CD8-positive, alpha-beta memory T cell (primary cell): ENCODE results near the gene SPTLC1. TPM values are rescaled to one million over a fixed set of nuclear protein-coding genes. Genes with fewer than 3 reads are reported as not detected.
A peak's percentile ranks its signal among the peaks of the same experiment; 100 is the strongest.
"Not testable (repeated sequence)": the region's sequence is repeated elsewhere in the genome, so short reads cannot be mapped to it uniquely, and the experiment has no call there.

ENCODE experiments used
- CTCF ChIA-PET: fragments of 350-600 bp; sonication (Branson Sonifier 250); formaldehyde crosslinking; loops from one replicate; lab custom pipeline; 2021; ENCODE audit warnings: antibody characterized with exemption; lab: Charles Lee
- POLR2A ChIA-PET: fragments of 350-600 bp; sonication (Branson Sonifier 250); formaldehyde crosslinking; loops from one replicate; lab custom pipeline; 2021; ENCODE audit warnings: antibody characterized with exemption; lab: Charles Lee
- DNase-seq, 5 donors: peaks; one replicate each; pipeline versions ENCODE4 v3.0.0 to v3.0.0-alpha.2; 2020 to 2022; ENCODE audit warnings: mixed read lengths in 1 of 5
- H3K27ac ChIP-seq: one replicate; pipeline ENCODE4 v1.7.0; 2013; ENCODE audit warnings: low read depth, mild to moderate bottlenecking, low read length, moderate library complexity
- H3K27me3 ChIP-seq: 2 replicates; pipeline ENCODE4 v1.7.0; 2013; ENCODE audit warnings: low read length, mild to moderate bottlenecking; ENCODE audit not compliant: insufficient read depth, poor library complexity, severe bottlenecking
- H3K36me3 ChIP-seq: 2 replicates; pipeline ENCODE4 v1.7.0; 2013; ENCODE audit warnings: mild to moderate bottlenecking, low read length, moderate library complexity; ENCODE audit not compliant: insufficient read depth
- H3K4me1 ChIP-seq: 2 replicates; pipeline ENCODE4 v1.7.0; 2013; ENCODE audit warnings: mild to moderate bottlenecking, low read length, moderate library complexity; ENCODE audit not compliant: insufficient read depth
- H3K4me3 ChIP-seq: 2 replicates; pipeline ENCODE4 v1.7.0; 2013; ENCODE audit warnings: mild to moderate bottlenecking, low read length
- H3K9me3 ChIP-seq: 2 replicates; pipeline ENCODE4 v1.7.0; 2013; ENCODE audit warnings: mild to moderate bottlenecking, low read length
- H3K27ac Mint-ChIP-seq, 8 donors: one replicate each; pipeline ENCODE4 v1.8.0; 2020 to 2021; ENCODE audit warnings: mixed read lengths in 8 of 8, mild to moderate bottlenecking in 6 of 8, inconsistent platforms in 3 of 8, moderate library complexity in 3 of 8
- H3K27me3 Mint-ChIP-seq, 2 donors: one replicate each; pipeline ENCODE4 v1.8.0; 2020 to 2021; ENCODE audit warnings: mixed read lengths in 2 of 2, mild to moderate bottlenecking in 1 of 2, moderate library complexity in 1 of 2
- H3K36me3 Mint-ChIP-seq, 3 donors: one replicate each; pipeline ENCODE4 v1.8.0; 2020 to 2021; ENCODE audit warnings: mixed read lengths in 3 of 3, inconsistent platforms in 1 of 3, mild to moderate bottlenecking in 1 of 3
- H3K4me1 Mint-ChIP-seq, 3 donors: one replicate each; pipeline ENCODE4 v1.8.0; 2020 to 2021; ENCODE audit warnings: mixed read lengths in 3 of 3, inconsistent platforms in 1 of 3, mild to moderate bottlenecking in 1 of 3
- H3K4me3 Mint-ChIP-seq, 7 donors: one replicate each; pipeline ENCODE4 v1.8.0; 2020 to 2021; ENCODE audit warnings: mixed read lengths in 7 of 7, mild to moderate bottlenecking in 6 of 7, moderate library complexity in 4 of 7, inconsistent platforms in 2 of 7
- H3K9me3 Mint-ChIP-seq, 5 donors: one replicate each; pipeline ENCODE4 v1.8.0; 2020 to 2022; ENCODE audit warnings: mixed read lengths in 5 of 5, mild to moderate bottlenecking in 3 of 5, moderate library complexity in 2 of 5, inconsistent platforms in 1 of 5
- polyA plus RNA-seq: library from polyadenylated mRNA; unstranded; fragments of 300-500 nt; fragmentation: Illumina TruSeq; gene quantifications from one replicate; pipeline ENCODE4 v1.2.3, GENCODE V29; 2021
- total RNA-seq, 2 experiments: library from RNA; stranded (reverse); gene quantifications; one replicate each; pipeline ENCODE4 v1.2.3, GENCODE V29; 2021

The SPTLC1 gene
- total RNA-seq (10 to 100 TPM; 60.7 to 64.0 TPM), polyA plus RNA-seq (38.8 TPM)

DNA sequence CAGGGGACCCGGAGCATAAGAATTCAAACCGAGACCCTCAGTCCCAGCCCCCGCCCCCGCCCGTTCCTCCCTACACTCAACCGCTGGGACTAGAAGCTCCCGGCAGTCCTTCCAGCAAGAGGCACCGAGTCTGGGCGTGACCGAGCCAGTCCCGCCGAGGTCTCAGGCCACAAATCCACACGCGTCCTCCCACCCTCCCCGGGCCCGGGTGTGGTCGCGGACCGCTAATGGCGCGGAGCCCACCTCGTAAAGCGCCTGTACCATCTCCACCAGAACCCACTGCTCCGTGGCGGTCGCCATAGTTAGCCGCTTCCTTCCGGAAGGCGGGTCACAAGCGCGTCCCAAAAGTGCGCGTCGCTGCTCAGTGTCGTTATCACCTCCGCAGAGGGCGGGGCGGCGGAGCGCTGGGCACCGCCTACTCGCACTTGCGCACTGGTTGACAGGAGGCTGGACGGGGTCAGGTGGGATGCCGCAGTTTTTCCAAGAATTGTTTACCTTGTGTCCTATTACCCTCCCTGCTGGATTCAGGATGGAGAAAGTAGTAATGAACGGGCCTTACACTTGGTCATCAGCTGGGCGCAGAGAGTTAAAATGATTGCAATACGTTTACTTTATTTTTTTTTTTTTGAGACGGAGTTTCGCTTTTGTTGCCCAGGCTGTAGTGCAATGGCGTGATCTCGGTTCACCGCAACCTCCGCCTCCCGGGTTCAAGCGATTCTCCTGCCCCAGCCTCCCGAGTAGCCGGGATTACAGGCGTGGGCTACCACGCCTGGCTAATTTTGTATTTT, at the start of gene SPTLC1:
Gene SPTLC1, minus strand, starts transcription at position 343 of the 788 bp plus-strand sequence. Its CDS starts 43 bp downstream, at position 300.
- DNase-seq = peak; percentile 92 to 95 (median 93)
- no peaks in the 10 kb centered on the region for H3K27me3 ChIP-seq
- H3K9me3 Mint-ChIP-seq = no peaks in the 10 kb centered on the region
- peaks cover under 1% of the 10 kb centered on the region for H3K36me3 ChIP-seq
- no peaks in the 10 kb centered on the region for H3K9me3 ChIP-seq
- ChIA-PET CTCF (interaction anchor here (1.4 kb wide), 1 partner anchor 554 kb away, joined by 3 read pairs; the partner anchor contains the start of gene IPPK), POLR2A (interaction anchor here (0.6 to 1.5 kb wide), 3 partner anchors 42 to 711 kb away, joined by 4 to 7 read pairs (median 5); partner anchors contain the start of genes CENPP and NOL8)
- H3K36me3 Mint-ChIP-seq = peaks cover 0 to 34% (median 8%) of the 10 kb centered on the region in 3 donors
- H3K27ac Mint-ChIP-seq = peak within 1 kb of the TSS; percentile 93 to 100 (median 100)
- peak within 1 kb of the TSS; percentile 91 for H3K27ac ChIP-seq
- peaks cover 10% of the 10 kb centered on the region for H3K4me1 ChIP-seq
- peak within 1 kb of the TSS; percentile 94 to 100 (median 97) for H3K4me3 Mint-ChIP-seq
- H3K4me1 Mint-ChIP-seq = peaks cover 35 to 52% (median 51%) of the 10 kb centered on the region in 3 donors
- H3K27me3 Mint-ChIP-seq = no peaks in the 10 kb centered on the region
- H3K4me3 ChIP-seq = peak within 1 kb of the TSS; percentile 75

- CTCF ChIA-PET = no interaction called here
- POLR2A ChIA-PET = no interaction called here
Measured at GRCh38 chr9:92164975-92165374, 49.8 kb upstream of the SPTLC1 start.

DNA sequence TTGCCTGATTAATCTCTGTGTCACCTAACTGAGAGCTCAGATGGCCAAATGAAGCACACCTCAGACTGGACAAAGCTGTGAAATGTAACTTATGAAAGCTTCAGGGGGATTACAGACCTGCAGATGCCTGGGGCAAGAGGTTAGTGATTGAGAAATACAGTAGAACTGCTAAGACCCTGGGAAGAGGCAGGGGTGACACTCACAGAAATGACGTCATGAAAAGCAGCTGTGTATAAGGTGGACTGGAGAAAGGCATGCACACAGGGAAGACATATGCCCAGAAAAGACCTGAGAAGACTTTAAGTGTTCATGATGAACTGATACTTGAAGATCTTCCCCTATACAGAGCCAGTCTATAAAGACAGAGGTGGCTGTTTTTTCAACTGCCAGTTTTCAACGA, 49.3 kb upstream of the SPTLC1 start:
- peaks cover 0 to 17% (median 4%) of the 10 kb centered on the region in 3 donors for H3K36me3 Mint-ChIP-seq
- H3K4me1 ChIP-seq = no peaks in the 10 kb centered on the region
- H3K27ac Mint-ChIP-seq = no peak overlapping the region
- H3K27ac ChIP-seq = no peak overlapping the region
- CTCF ChIA-PET = no interaction called here
- no peaks in the 10 kb centered on the region for H3K9me3 ChIP-seq
- H3K27me3 ChIP-seq = no peaks in the 10 kb centered on the region
- DNase-seq = no peak
- H3K4me1 Mint-ChIP-seq = no peaks in the 10 kb centered on the region
- peaks cover 16 to 19% (median 18%) of the 10 kb centered on the region in 5 donors for H3K9me3 Mint-ChIP-seq
- POLR2A ChIA-PET = no interaction called here
- peaks cover 19 to 41% of the 10 kb centered on the region in 2 donors for H3K27me3 Mint-ChIP-seq
- H3K4me3 ChIP-seq = no peak overlapping the region
- no peaks in the 10 kb centered on the region for H3K36me3 ChIP-seq
- H3K4me3 Mint-ChIP-seq = no peak overlapping the region

More at GRCh38 chr9:92164975-92165374, 49.8 kb upstream of the SPTLC1 start:
- Mint-ChIP-seq H3K36me3 (peaks cover 0 to 17% (median 4%) of the 10 kb centered on the region in 3 donors), H3K4me1 (no peaks in the 10 kb centered on the region), H3K27me3 (peaks cover 18 to 41% of the 10 kb centered on the region in 2 donors), H3K4me3 (no peak overlapping the region), H3K9me3 (peaks cover 16 to 19% (median 18%) of the 10 kb centered on the region in 5 donors), H3K27ac (no peak overlapping the region)
- no peaks in the 10 kb centered on the region for H3K4me1 ChIP-seq
- no peaks in the 10 kb centered on the region for H3K27me3 ChIP-seq
- H3K27ac ChIP-seq = no peak overlapping the region
- no peak overlapping the region for H3K4me3 ChIP-seq
- no peak for DNase-seq
- no peaks in the 10 kb centered on the region for H3K9me3 ChIP-seq
- no peaks in the 10 kb centered on the region for H3K36me3 ChIP-seq

DNA sequence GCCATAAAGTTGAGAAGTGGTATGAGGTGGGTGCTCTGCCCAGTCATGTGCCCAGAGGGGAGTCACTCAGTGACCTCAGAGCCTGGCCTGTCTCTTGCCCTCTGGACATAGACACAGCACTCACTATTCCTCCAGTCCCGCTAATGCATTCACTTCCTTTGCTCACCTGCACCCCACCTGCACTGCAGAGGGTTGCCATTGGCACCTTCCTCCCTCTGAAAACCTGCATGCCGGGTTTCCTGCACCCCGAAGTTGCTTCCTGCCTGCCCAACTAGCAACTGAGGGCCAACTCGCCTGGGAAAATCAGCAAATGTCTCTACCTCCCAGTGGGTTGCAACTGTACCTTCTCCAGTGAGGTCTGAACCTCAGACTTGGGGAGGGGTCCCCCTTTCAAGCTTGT, 48.1 kb upstream of the SPTLC1 start:
- Histone ChIP-seq H3K4me3 (no peak overlapping the region), H3K36me3 (no peaks in the 10 kb centered on the region), H3K4me1 (no peaks in the 10 kb centered on the region), H3K27ac (no peak overlapping the region), H3K27me3 (no peaks in the 10 kb centered on the region), H3K9me3 (no peaks in the 10 kb centered on the region)
- Mint-ChIP-seq H3K4me3 (no peak overlapping the region), H3K9me3 (peaks cover 16 to 19% (median 18%) of the 10 kb centered on the region in 5 donors), H3K27me3 (peaks cover 30 to 49% of the 10 kb centered on the region in 2 donors), H3K36me3 (peaks cover 0 to 17% (median 6%) of the 10 kb centered on the region in 3 donors), H3K27ac (no peak overlapping the region), H3K4me1 (no peaks in the 10 kb centered on the region)
- POLR2A ChIA-PET = no interaction called here
- DNase-seq = no peak
- CTCF ChIA-PET = no interaction called here

- CTCF ChIA-PET = no interaction called here
- H3K9me3 Mint-ChIP-seq = peaks cover 13 to 19% (median 18%) of the 10 kb centered on the region in 5 donors
- no peaks in the 10 kb centered on the region for H3K9me3 ChIP-seq
- no peak overlapping the region for H3K4me3 ChIP-seq
- no peaks in the 10 kb centered on the region for H3K36me3 ChIP-seq
- H3K27ac Mint-ChIP-seq = no peak overlapping the region
- H3K4me3 Mint-ChIP-seq = no peak overlapping the region
- POLR2A ChIA-PET = no interaction called here
- H3K36me3 Mint-ChIP-seq = peaks cover 0 to 12% (median 6%) of the 10 kb centered on the region in 3 donors
- H3K27me3 Mint-ChIP-seq = peaks cover 30 to 57% of the 10 kb centered on the region in 2 donors
- no peaks in the 10 kb centered on the region for H3K27me3 ChIP-seq
- no peak overlapping the region for H3K27ac ChIP-seq
- DNase-seq = no peak
- no peaks in the 10 kb centered on the region for H3K4me1 ChIP-seq
- no peaks in the 10 kb centered on the region for H3K4me1 Mint-ChIP-seq
Measured at GRCh38 chr9:92160786-92161185, 45.6 kb upstream of the SPTLC1 start.

- ChIA-PET POLR2A (no interaction called here), CTCF (interaction anchor here (1.3 kb wide), 1 partner anchor 21 kb away, joined by 4 read pairs; no protein-coding TSS in a partner anchor)
- Histone ChIP-seq H3K4me3 (no peak overlapping the region), H3K9me3 (no peaks in the 10 kb centered on the region), H3K4me1 (no peaks in the 10 kb centered on the region), H3K27ac (no peak overlapping the region), H3K27me3 (no peaks in the 10 kb centered on the region), H3K36me3 (no peaks in the 10 kb centered on the region)
- H3K27me3 Mint-ChIP-seq = peaks cover 32 to 56% of the 10 kb centered on the region in 2 donors
- no peaks in the 10 kb centered on the region for H3K4me1 Mint-ChIP-seq
- H3K4me3 Mint-ChIP-seq = no peak overlapping the region
- no peak overlapping the region for H3K27ac Mint-ChIP-seq
- peaks cover 0 to 3% (median 2%) of the 10 kb centered on the region in 5 donors for H3K9me3 Mint-ChIP-seq
- peaks cover 0 to 4% (median 3%) of the 10 kb centered on the region in 3 donors for H3K36me3 Mint-ChIP-seq
- DNase-seq = no peak
Measured at GRCh38 chr9:92159058-92159457, 43.8 kb upstream of the SPTLC1 start.

DNA sequence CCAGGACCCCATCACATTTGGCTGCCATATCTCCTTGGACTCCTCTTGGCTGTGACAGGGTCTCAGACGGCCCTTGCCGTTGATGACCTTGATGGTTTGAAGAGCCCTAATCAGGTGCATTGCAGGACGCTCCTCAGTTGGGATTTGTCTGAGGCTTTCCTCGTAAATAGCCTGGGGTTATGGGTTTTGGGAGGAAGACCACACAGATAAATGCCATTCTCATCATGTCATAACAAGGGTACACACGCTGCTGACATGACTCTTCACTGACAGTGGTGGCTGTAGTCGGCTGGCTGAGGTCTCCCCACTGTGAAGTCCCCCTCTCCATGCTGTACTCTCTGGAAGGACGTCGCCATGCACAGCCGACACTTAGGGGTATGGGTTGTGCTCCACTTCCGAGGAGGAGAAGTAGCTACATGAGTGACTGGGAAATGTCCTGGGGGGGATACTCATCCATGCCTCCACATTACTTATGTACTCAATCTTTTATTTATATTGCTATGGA, 42.9 kb upstream of the SPTLC1 start:
- Mint-ChIP-seq H3K27me3 (peaks cover 32 to 52% of the 10 kb centered on the region in 2 donors), H3K4me3 (no peak overlapping the region), H3K9me3 (peaks cover 0 to 3% (median 0%) of the 10 kb centered on the region in 5 donors), H3K4me1 (no peaks in the 10 kb centered on the region), H3K36me3 (peaks cover 0 to 3% (median 3%) of the 10 kb centered on the region in 3 donors), H3K27ac (peak overlapping the region in 1 of 8 donors; percentile 38)
- ChIA-PET POLR2A (no interaction called here), CTCF (interaction anchor here (1.3 kb wide), 1 partner anchor 20 kb away, joined by 4 read pairs; no protein-coding TSS in a partner anchor)
- DNase-seq = no peak
- no peaks in the 10 kb centered on the region for H3K36me3 ChIP-seq
- no peaks in the 10 kb centered on the region for H3K27me3 ChIP-seq
- no peaks in the 10 kb centered on the region for H3K9me3 ChIP-seq
- H3K4me3 ChIP-seq = no peak overlapping the region
- no peak overlapping the region for H3K27ac ChIP-seq
- H3K4me1 ChIP-seq = no peaks in the 10 kb centered on the region

GRCh38 chr9:92155736-92156135, 40.5 kb upstream of the SPTLC1 start:
- H3K36me3 Mint-ChIP-seq, H3K4me3 Mint-ChIP-seq, DNase-seq, H3K4me3 ChIP-seq, CTCF ChIA-PET, H3K9me3 ChIP-seq, H3K4me1 ChIP-seq, H3K36me3 ChIP-seq, H3K27ac ChIP-seq, H3K27me3 ChIP-seq, POLR2A ChIA-PET, H3K27ac Mint-ChIP-seq, H3K9me3 Mint-ChIP-seq, H3K4me1 Mint-ChIP-seq: not testable (repeated sequence)
- peaks cover 26 to 39% of the 10 kb centered on the region in 2 donors for H3K27me3 Mint-ChIP-seq
